Measurements from ENCODE around the gene BTG2.

The BTG2 gene

DNA sequence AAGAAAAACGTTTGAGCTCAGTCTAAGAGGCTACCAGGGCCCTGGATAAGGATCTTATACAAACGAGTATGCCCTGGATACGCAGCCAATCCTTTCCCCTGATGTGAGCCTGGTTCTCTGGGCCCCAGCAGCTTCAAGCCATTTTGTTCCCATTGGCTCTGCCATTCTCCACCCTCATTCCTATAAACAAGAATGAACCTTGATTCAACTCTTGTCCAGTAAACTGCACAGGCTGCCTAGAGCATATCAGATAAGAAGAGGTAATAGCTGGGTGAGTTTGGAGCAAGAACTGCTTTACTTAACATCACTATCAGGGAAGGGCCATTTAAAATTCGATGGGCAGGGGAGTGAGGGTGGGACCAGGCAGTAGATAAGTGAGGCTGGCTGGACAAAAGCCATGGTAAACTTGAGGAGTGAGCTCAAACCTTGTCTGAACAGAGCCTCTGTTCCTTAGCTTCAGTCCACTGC, 11.3 kb downstream of the BTG2 start:
- DNase-seq (ENCODE audit: low read depth in 2 of 2): no peak

DNA sequence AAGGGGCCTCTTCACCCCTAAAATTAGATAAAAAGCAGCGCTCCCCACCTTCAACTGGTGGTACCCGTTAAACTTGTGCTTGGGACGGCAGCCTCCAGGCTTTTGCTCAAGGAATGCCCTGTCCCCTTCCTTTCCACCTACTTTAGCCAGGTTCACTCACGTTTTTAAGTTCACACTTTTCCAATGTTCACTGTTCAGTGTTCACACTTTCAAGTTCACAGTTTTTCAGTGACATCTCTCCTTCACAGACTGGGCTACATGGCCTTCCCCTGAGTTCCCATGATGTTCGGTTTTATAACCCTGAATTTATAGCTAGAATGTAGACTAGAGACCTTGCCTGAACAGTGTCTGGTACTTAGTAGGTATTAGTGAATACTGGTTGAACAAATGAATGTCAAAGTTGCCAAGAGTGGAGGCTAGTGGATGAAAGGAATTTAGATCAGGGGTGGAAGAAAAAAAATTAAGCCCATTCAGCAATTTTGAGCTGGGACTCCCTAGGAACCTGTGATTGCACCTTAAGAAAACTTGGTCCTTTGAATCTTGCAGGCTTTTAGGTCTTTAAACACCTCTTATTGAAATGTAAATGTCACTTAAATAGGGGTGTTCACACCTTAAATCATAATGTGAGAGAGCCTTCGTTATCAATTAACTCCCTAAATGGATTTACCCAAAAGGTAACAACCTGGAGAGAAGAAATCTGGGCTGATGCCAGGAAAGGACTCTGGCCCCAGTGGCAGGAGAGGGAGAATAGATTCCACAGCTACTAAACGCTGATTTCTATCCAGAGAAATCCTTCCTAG, 12.3 kb downstream of the BTG2 start:
- DNase-seq (ENCODE audit: low read depth in 2 of 2): no peak

DNA sequence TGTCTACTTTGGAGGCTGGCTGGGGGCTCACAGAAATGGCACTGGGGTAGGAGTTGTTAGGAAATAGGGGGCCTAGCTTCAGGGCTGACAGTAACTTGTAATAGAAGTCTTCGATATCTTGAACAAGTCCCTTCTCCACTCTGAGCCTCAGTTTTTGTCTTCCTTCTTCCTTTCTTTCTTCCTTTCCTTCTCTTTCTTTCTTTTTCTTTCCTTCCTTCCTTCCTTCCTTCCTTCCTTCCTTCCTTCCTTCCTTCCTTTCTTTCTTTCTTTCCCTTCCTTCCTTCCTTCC, 12.9 kb downstream of the BTG2 start:
- no peak for DNase-seq (ENCODE audit: low read depth in 2 of 2)

DNA sequence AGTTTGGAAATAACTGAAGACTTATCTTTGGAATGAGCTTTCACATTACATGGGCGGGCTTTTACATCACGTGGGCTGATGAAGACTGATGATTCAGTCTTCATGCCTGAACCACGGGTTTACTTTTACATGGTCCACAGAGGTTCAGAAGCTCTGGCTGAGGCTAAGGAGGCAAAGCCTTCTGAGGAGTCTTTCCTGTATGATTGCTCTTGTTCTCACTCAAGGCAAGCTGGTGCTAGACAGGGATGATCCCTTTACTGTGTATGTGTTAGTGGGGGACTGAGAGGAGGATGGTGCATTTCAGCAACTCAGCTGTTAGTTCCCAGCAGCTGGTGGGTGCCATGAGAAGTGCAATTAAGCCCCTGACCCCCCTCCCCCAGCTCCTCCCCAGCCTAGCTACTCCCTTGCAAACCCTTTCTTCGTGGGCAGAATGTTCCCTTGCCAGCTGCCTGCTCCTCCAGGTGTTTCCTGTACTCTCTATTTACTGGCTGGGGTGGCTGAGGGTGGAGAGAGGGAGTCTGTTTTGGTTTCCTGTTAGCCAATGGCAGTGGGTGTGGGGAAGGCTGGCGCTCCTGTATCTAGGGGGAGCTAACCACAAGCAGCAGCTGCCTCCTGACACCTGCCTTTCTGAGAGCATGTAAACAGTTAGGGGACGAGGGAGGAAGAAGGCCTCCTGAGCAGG, 15.4 kb downstream of the BTG2 start:
- DNase-seq (ENCODE audit: low read depth in 2 of 2): no peak

DNA sequence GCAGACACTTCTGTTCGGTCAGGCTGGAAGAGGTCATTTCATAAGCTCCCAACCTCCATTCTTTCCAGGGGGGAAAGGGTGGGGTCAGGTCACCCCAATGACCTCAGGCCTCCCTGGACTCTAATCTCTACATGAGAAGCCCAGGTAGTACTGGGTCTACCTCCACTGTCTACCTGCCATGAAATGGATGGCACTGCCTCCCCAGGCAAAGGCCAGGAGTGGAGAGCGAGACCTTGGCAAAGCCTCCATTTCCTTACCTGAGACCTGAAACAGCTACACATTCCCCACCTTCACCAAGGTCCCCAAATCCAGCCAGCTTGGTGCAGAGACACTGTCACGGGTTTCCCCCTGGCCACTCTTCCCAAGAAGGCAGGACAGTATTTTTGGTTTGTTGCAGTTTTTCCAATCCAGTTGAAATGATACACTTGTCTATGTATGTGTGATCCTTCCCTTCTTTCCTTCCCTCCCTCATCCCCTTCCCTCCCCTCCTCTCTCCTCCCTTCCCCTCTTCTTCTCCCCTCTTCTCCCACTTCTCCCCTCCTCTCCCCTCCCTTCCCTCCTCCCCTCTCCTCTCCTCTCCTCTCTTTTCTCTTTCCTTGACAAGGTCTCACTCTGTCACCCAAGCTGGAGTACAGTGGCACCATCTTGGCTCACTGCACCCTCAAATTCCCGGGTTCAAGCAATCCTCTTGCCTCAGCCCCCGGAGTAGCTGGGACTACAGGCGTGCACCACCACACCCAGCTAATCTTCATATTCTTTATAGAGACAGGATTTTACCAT, 16.1 kb downstream of the BTG2 start:
- DNase-seq (ENCODE audit: low read depth in 2 of 2): no peak

DNA sequence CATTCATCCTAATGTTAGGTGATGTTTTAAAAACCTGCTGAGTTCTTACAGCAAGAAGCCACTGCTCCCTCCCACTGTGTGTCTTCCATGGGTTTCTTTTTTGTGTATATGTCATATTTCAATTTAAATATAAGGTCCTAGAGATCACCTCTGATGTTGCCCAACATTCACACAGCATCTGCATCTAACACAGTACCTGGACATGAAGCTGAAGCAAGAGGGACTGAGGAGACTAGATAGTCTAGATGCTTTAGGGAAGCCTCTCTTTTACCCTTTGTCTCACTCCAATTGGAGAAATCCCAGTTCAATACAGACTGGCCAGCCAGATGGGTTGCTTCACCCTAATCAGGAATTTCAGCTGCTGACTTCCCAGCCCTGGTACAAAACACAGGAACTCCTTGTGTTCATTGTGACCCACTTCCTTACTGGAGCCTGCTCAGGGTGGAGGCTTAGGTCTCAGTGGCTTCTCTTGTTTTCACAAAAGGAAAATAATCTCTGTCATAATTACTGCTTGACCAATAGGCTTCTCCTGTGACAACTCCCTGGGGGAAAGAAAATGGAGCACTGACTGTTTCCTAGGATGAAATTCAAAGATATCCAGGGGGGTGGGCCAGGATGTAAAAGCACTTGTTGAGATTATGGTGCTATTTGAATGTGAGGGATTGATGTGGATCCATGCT, 17.3 kb downstream of the BTG2 start:
- DNase-seq (ENCODE audit: low read depth in 2 of 2): no peak

DNA sequence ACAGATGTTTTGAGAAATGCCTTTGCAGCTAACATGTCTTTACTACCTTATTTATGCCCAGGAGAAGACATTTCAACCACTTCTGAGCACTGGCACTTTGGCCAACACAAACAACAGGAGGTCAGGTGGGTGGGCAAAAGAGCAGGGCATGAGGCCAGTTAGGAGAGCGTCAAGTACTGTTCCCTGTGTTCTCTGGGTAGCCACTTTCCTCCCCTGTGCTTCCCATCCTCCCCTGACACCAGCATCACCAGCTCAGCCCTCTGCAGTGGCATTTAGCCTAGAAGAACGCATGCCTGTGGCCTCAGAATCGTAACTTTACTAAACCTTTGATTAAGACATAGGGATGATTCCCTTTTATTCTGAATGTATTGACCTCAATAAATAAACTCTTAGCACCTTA, 18.3 kb downstream of the BTG2 start:
- DNase-seq (ENCODE audit: low read depth in 2 of 2): no peak

DNA sequence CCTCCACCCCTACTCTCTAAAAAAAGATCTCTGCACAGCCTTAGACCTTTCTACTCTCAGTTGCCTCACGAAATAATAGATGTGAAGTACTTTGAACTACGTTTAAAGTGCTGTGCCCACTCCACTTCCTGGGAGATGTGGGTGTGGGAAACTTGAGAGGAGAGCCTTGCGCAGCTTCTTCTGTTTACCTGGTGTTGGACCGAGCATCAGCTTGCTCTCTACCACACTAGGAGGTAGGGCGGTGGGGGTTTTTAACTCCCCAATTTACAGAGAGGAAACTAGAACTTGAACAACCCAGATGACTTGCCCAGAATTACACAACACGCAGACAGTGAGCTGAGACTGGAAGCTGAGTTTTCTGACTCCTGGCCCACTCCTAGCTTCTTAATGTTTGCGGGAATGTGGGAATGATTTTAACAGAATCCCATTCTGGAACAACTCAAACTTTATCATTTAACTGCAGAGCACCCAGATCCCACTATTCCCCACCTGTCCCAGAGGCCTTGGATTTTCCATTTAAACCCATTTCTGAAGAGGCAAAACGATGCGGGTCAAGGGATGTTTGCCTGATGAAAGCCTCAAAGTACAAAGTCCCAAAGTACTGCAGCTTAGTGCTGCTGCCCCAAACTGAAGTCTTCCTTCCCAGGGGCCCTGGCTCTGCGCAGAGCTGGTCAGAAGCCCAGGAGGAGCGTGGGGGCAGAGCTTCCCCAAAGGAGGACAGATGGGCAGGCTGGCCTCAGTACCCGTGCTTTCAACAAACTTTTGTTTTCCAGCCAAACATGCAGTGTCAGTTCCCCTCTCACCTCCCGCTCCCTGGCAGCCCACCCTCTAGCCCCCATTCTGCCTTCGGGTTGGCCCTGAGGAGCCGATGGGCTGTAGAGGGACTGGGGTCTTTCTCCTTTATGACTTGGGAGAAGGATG, 19.0 kb downstream of the BTG2 start:
- DNase-seq (ENCODE audit: low read depth in 2 of 2): peak in 1 of 2 donors; percentile 24

DNA sequence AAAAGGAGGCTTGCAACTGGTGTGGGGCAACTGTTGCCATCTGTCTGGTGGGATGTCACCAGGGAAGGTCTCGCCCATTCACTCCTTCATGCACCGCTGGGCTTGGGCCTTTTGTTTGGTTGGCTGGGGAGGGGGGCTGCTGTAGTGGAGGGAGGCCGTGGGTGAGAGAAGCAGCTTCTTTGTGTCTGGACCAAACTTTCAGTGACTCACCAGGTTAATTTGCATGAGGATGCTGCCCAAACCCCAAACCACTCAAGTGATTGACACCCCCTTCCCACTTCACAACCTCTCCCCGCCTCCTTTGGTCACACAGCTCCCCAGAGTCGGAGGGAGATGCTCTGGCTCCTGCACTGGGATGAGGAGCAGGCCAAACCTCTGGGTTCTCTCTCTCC, 19.7 kb downstream of the BTG2 start:
- peak in 1 of 2 donors; percentile 30 for DNase-seq (ENCODE audit: low read depth in 2 of 2)

DNA sequence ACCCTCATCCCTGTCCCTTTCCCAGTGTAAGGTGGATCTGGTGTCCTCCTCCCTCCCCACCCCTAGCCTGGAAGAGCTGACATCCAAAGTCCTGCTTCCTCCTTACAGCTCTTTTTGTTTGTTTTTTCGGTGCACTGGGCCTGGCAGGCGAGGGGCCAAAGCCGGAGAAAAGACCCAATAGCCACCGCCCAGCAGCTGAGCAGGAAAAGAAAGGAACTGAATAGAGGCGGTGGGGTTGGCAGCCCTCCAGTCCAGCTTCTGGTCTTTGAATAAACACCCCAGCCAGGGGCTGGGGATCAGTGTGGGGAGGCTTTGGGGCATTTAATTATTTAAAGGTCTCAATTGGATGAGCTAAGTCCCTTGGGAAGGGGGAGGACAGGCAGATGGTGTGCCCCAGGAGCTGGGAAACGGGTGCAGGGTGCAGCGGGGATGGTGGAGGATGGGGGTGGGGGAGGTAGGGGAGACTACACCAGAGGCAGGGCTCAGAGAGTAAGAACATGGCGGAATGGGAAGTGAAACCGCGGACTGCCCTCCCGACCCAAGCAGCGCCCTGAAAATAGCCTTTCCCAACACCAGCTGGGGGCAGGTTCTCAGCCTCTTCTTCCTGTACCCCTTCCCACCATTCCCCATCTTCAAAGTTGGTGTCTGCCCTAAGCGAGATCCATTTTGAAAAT, 20.2 kb downstream of the BTG2 start:
- DNase-seq (ENCODE audit: low read depth in 2 of 2): no peak

DNA sequence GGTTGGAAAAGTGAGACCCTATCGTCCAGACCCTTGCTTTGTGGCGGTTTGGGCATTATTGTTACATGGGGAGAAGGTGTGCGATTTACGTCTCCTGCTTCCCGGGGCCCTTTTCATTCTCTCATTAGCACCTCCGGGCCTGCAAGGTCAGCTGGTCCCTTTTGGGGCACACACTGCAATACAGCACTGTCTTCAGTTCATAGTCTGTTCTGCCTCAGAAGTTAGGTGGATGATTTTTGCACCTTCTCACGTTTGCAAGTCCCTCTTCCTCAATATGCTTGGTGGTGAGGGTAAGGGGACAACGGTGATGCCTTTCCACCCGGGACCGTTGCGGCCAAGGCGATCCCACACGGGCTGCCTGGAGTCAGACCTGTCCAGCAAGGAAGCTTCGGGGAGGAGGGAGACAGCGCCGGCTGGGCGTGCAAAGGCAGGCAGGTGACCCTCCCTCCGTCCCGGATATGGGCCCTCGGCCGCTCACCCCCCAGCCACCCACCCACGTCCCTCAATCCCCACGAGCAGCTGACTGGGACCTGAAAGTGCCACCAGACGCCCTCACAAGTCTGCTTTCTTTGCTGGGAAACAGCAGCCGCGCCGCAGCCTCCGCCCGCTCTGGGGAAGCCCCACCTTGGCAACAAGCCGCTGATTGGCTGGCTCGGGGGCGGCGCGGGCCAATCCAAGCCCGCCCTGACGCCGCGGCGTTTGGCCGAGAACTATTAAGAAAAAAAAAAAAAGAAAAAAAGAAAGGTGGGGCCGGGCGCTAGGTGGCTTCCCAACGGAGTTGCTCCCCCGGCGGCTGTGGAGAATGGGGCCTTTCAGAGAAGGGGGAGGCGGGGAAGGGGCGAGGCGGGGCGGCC, 21.7 kb downstream of the BTG2 start:
- peak; percentile 88 to 90 for DNase-seq (ENCODE audit: low read depth in 2 of 2)

DNA sequence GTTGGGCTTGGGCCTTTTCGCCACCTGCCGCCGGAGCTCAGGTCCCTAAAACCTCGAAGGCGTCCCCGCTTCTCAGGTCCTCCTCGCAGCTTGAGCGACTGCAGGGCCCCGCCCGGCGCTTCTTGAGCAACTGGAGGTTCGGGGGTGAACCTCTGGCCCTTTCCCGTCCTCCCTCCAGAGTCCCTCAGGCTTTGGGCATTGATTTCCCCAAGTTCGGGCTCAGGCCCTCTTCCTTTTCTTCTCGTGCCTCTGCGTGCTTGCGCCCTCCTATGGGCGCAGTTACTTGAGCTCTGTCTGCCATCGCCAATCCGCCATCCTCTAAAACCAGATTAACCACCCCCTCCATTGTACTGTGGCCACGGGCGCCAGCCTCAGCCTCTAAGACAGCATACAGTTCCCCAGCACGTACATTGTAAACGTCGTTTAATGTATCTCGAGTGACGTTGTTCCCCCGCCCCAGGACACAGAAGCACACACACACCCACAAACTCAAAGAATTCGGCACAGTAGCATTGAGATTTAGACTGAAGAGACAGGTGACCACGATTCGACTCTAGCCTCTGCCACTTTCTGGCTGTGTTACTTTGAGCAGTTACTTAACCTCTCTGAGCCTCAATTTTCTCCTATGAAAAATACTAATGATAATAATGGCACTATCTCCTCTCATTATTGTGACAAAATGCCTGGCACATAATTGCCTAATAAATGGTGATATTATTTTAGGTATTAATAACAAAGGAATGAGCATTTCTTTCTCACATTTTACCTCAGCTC, 22.6 kb downstream of the BTG2 start:
- peak in 1 of 2 donors; percentile 31 for DNase-seq (ENCODE audit: low read depth in 2 of 2)

DNA sequence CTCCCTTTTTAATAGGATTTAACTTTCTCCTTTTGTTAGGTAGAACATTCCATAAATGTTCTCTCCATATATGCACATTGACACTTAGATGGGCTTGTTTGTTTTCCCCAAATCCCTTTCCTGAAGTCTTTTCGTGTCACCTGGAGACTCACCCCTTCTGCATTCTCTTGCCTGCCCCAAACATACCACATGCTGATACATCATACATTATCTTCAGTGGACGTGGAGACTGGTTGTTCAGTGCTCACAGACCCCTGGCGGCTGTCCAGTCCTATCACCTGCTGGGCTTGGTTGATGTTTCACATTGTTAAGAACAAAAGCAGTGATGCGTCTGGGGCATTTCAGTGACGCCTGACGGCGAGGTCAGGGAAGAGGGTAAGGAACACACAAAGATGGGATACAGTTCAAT, 23.4 kb downstream of the BTG2 start:
- DNase-seq (ENCODE audit: low read depth in 2 of 2): no peak

DNA sequence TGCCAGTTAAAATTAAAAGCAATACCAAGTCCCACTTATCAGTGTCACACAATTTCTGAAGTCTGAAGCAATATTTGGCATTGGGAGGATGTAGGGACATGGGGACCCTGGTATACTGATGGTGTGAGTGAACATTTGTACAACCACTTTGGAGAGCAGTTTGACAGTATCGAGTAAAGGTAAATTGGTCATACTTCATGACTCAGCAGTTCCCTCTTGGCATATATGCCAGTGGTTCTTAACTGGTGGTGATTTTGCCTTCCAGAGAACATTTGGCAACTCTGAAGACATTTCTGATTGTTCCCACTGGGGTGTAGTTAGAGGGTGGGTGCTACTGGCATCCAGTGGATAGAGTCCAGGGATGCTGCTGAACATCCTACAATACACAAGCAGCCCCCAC, 25.9 kb downstream of the BTG2 start:
- no peak for DNase-seq (ENCODE audit: low read depth in 2 of 2)

DNA sequence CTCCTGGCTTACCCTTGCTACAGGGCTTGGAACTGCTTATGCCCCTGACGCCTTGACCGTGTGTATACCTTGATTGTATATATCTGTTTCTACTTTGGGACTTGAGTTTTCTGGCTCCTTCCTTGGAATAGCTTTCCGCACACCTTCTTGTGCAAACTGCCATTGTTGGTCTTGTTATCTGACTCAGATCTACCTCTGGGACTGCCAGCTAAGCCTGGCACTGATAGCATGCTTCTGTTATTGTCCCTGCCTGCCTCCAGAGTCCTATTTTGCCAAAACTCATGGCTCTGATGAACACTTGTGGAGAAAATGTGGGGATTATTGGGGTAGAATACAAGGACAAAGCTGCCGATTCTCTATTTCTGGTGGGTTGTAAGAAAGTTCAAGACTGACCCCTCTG, 30.2 kb downstream of the BTG2 start:
- no peak for DNase-seq (ENCODE audit: low read depth in 2 of 2)

DNA sequence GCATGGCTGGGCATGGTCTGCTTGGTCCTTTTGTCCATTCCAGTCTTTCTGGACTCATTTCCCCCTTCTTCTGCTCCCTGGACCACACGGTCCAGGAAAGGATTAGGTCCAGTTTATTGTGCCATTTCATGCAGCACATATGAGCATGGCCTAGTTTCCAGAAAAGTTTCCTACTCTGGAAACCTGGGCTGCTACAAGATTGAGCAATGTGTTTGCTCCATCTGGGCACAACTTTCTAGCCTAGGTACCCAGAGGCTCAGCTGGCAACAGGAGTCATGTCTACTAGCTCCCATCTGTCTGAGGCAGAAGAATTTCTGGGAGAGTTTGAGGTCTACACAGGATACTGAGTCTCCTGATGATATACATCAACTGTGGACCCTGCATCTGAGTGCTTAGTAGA, 30.8 kb downstream of the BTG2 start:
- no peak for DNase-seq (ENCODE audit: low read depth in 2 of 2)

DNA sequence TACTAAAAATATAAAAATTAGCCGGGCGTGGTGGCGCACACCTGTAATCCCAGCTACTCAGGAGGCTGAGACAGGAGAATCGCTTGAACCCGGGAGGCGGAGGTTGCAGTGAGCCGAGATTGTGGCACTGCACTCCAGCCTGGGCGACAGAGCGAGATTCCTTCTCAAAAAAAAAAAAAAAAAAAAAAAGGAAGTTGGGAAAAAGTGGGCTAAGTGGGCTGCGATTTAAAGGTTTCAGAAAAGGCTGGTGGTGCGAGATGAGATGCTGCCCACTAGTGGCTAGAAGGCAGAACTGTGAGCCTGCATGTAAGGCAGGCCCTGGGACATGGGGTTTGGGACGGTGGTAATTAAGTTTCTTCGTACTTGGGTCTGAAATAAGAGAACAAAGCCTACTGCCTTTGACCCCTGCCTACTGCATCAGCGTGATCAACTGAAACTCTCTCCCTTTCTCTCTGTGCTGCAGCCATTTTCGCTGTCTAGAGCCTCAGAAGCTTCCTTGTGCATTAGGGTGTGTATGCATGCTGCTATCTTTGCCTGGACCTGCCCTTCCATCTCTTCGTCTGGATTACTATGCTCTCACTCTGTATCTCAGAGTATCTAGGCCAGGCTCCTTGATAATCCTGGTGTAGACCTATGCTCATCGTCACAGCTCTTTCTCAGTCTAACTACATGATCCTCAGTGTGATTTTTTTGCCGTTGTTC, 33.2 kb downstream of the BTG2 start:
- peak in 1 of 2 donors; percentile 36 for DNase-seq (ENCODE audit: low read depth in 2 of 2)

Measured in stimulated activated CD4-positive, alpha-beta T cell treated with anti-CD3 and anti-CD28 coated beads, Interleukin-15, amount 100 ng/mL, for 48 hours (primary cell).